ENCODE results near the gene TRIL. TPM values are rescaled to one million over a fixed set of nuclear protein-coding genes. Genes with fewer than 3 reads are reported as not detected.

Gene TRIL
- total and polyA plus RNA-seq, 2 experiments from 2014 or later = 0.95 to 4.5 TPM

DNA sequence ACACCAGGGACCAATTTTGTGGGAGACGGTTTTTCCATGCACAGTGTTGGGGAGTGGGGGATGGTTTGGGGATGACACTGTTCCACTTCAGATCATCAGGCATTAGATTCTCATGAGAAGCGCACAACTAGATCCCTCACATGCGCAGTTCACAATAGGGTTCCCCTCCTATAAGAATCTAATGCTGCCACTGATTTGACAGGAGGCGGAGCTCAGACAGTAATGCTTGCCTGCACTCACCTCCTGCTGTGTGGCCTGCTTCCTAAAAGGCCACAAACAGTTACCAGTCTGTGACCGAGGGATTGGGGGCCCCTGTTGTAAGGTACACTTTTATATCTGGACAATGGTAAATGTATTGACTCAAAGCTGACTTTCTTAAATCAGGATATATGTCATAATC is 45.6 kb upstream of the TRIL start:
- no peak overlapping the region for H3K4me3 Mint-ChIP-seq
- H3K79me2 ChIP-seq (replicated peaks; ENCODE audit: insufficient read depth) = no peaks in the 10 kb centered on the region
- H3K4me1 ChIP-seq (ENCODE audit: insufficient read depth) = peaks cover 16% of the 10 kb centered on the region
- no peak overlapping the region for H3K4me3 ChIP-seq
- H2AFZ ChIP-seq = no peak overlapping the region
- no peaks in the 10 kb centered on the region for H4K20me1 ChIP-seq (replicated peaks; ENCODE audit: insufficient read depth)
- no peak overlapping the region for H3K4me2 ChIP-seq
- H3K36me3 ChIP-seq (ENCODE audit: insufficient read depth) = no peaks in the 10 kb centered on the region
- H3K27me3 ChIP-seq (ENCODE audit: insufficient read depth) = no peaks in the 10 kb centered on the region
- peaks cover 14% of the 10 kb centered on the region for H3K36me3 Mint-ChIP-seq (ENCODE audit: low read depth)
- TF ChIP-seq, protein P1, sequence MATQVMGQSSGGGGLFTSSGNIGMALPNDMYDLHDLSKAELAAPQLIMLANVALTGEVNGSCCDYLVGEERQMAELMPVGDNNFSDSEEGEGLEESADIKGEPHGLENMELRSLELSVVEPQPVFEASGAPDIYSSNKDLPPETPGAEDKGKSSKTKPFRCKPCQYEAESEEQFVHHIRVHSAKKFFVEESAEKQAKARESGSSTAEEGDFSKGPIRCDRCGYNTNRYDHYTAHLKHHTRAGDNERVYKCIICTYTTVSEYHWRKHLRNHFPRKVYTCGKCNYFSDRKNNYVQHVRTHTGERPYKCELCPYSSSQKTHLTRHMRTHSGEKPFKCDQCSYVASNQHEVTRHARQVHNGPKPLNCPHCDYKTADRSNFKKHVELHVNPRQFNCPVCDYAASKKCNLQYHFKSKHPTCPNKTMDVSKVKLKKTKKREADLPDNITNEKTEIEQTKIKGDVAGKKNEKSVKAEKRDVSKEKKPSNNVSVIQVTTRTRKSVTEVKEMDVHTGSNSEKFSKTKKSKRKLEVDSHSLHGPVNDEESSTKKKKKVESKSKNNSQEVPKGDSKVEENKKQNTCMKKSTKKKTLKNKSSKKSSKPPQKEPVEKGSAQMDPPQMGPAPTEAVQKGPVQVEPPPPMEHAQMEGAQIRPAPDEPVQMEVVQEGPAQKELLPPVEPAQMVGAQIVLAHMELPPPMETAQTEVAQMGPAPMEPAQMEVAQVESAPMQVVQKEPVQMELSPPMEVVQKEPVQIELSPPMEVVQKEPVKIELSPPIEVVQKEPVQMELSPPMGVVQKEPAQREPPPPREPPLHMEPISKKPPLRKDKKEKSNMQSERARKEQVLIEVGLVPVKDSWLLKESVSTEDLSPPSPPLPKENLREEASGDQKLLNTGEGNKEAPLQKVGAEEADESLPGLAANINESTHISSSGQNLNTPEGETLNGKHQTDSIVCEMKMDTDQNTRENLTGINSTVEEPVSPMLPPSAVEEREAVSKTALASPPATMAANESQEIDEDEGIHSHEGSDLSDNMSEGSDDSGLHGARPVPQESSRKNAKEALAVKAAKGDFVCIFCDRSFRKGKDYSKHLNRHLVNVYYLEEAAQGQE (IDR thresholded peaks at IDR 0.05; ENCODE audit: unreplicated experiment) = no peak
- TF ChIP-seq NANOG (IDR thresholded peaks at IDR 0.05; ENCODE audit: borderline replicate concordance) = no peak
- no peak for TF ChIP-seq ZNF114 (CRISPR knock-in tag; IDR thresholded peaks at IDR 0.05)
- TF ChIP-seq JUNB (IDR thresholded peaks at IDR 0.05; ENCODE audit: unreplicated experiment) = no peak
- H3K27me3 Mint-ChIP-seq (ENCODE audit: insufficient read depth, low read depth, poor library complexity) = peaks cover 1% of the 10 kb centered on the region
- no peaks in the 10 kb centered on the region for H3K9me2 ChIP-seq (ENCODE audit: insufficient read depth)
- ATAC-seq (no peak), DNase-seq (ENCODE audit: low spot score) (no peak)
- H3F3A ChIP-seq (replicated peaks; ENCODE audit: low read depth) = no peaks in the 10 kb centered on the region
- no peak overlapping the region for H3K27ac ChIP-seq (ENCODE audit: low read depth)
- peaks cover 11% of the 10 kb centered on the region for H3K9me3 Mint-ChIP-seq
- peaks cover 11% of the 10 kb centered on the region for H3K4me1 Mint-ChIP-seq
- no peak overlapping the region for H3K27ac Mint-ChIP-seq

DNA sequence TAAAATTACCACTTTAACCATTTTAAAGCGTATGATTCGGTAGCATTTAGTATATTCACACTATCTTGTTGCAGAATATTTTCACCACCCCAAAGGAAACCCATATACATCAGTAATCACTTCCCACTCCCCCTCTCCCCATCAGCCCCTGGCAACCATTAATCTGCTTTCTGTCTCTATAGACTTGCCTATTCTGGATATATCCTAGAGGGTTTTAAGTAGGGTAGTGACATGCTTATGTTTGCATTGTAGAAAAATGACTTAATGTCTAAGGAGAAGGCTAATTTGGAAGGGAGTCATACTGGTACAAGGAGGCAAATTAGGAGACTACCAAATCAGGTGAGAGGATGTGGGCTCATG is 42.6 kb upstream of the TRIL start:
- H3F3A ChIP-seq (replicated peaks; ENCODE audit: low read depth) = no peaks in the 10 kb centered on the region
- Mint-ChIP-seq H3K27ac (no peak overlapping the region), H3K36me3 (ENCODE audit: low read depth) (peaks cover 14% of the 10 kb centered on the region), H3K27me3 (ENCODE audit: insufficient read depth, low read depth, poor library complexity) (peaks cover 1% of the 10 kb centered on the region), H3K4me3 (no peak overlapping the region), H3K9me3 (peaks cover 11% of the 10 kb centered on the region), H3K4me1 (peaks cover 20% of the 10 kb centered on the region)
- no peak overlapping the region for H2AFZ ChIP-seq
- H3K79me2 ChIP-seq (replicated peaks; ENCODE audit: insufficient read depth) = no peaks in the 10 kb centered on the region
- no peaks in the 10 kb centered on the region for H3K36me3 ChIP-seq (ENCODE audit: insufficient read depth)
- H3K9me2 ChIP-seq (ENCODE audit: insufficient read depth) = no peaks in the 10 kb centered on the region
- H3K27me3 ChIP-seq (ENCODE audit: insufficient read depth) = no peaks in the 10 kb centered on the region
- no peaks in the 10 kb centered on the region for H4K20me1 ChIP-seq (replicated peaks; ENCODE audit: insufficient read depth)
- ATAC-seq = no peak
- H3K27ac ChIP-seq (ENCODE audit: low read depth) = no peak overlapping the region
- H3K4me3 ChIP-seq = no peak overlapping the region
- no peak overlapping the region for H3K4me2 ChIP-seq
- DNase-seq (ENCODE audit: low spot score) = no peak
- H3K4me1 ChIP-seq (ENCODE audit: insufficient read depth) = peaks cover 12% of the 10 kb centered on the region
- TF ChIP-seq, protein P1 (IDR thresholded peaks at IDR 0.05; ENCODE audit: unreplicated experiment) = no peak
- TF ChIP-seq EZH2phosphoT487 (IDR thresholded peaks at IDR 0.05; ENCODE audit: unreplicated experiment) = no peak
- TF ChIP-seq STAT1 (IDR thresholded peaks at IDR 0.05; ENCODE audit: unreplicated experiment) = no peak
- no peak for TF ChIP-seq POLR2AphosphoS5 (IDR thresholded peaks at IDR 0.05; ENCODE audit: low read depth)
- TF ChIP-seq, protein P2, sequence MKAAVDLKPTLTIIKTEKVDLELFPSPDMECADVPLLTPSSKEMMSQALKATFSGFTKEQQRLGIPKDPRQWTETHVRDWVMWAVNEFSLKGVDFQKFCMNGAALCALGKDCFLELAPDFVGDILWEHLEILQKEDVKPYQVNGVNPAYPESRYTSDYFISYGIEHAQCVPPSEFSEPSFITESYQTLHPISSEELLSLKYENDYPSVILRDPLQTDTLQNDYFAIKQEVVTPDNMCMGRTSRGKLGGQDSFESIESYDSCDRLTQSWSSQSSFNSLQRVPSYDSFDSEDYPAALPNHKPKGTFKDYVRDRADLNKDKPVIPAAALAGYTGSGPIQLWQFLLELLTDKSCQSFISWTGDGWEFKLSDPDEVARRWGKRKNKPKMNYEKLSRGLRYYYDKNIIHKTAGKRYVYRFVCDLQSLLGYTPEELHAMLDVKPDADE (IDR thresholded peaks at IDR 0.05) = no peak
- no peak for TF ChIP-seq JUNB (IDR thresholded peaks at IDR 0.05; ENCODE audit: unreplicated experiment)
- no peak for TF ChIP-seq ZNF114 (CRISPR knock-in tag; IDR thresholded peaks at IDR 0.05)
- TF ChIP-seq EZH2 (IDR thresholded peaks at IDR 0.05; ENCODE audit: low read depth, unreplicated experiment) = no peak
- TF ChIP-seq NANOG (IDR thresholded peaks at IDR 0.05; ENCODE audit: borderline replicate concordance) = no peak
- no peak for TF ChIP-seq CREB1 (CRISPR knock-in tag; IDR thresholded peaks at IDR 0.05; ENCODE audit: low read depth)

Data from GM23338 (cell line).